DMS153 treated with DMSO at 0.1 percent for 48 hours (cell line): ENCODE data around the gene CD9.
"Not testable (repeated sequence)": the region's sequence is repeated elsewhere in the genome, so short reads cannot be mapped to it uniquely, and the experiment has no call there.

Experiments used
- DNase-seq: peaks from one replicate; lab custom pipeline; 2025; ENCODE audit not compliant: unreplicated experiment; lab: John Stamatoyannopoulos, UW

The CD9 gene

DNA sequence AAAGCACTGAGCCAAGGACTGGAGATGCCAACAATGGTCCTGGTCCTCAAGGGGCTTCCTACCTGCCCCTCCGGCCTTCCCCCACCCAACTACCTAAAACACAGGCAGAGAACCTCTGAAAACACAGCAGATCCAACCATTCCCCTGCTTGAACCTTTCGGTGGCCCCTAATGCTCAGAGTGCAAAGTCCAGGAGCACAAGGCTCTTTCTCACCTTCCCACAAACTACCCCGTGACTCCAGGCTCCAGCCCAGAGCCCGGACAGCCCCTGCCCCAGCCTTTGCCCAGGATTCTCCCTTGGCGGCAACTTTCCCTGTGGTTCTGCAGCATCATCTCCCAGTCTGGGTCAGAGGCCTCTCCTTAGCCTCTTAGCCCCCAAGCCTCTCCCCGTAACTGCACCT is 1.6 kb upstream of the CD9 start:
- no peak for DNase-seq

GRCh38 chr12:6198985-6199530 is 1.1 kb upstream of the CD9 start:
- no peak for DNase-seq

DNA sequence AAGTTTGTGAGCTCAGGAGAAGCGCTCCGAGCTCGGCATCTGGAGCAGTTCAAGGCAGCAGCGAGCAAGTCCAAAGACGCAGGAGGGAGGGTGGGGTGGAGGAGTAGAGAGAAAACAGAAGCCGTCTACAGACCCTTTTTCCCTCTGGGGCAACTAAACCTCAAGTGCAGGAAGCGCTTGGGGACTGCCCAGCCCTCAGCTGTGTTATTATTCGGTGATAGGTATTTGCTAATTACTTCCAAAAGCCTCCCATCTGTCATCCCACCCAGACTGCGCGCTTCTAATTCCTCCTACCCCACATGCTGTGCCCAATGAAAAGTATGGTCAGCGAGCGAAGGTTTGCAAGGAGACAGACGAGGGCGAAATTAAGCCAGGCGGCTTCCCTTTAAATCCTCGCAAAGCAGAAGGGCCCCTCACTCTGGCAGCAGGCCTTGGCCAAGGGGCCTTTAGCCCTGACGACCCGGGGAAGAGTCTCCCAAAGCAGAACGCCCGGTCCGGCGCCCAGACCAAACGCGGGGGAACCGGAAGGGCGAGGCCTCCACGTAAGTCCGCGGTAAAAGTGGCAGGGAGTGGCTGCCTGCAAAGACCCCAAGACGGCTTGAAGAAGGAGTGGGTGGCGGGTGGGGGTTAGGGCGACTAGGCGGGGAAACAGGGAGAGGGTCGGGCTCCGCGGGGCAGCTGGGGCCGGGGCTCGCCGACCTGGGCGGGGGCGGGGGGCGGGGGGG is 507 bp upstream of the CD9 start:
- no peak for DNase-seq

DNA sequence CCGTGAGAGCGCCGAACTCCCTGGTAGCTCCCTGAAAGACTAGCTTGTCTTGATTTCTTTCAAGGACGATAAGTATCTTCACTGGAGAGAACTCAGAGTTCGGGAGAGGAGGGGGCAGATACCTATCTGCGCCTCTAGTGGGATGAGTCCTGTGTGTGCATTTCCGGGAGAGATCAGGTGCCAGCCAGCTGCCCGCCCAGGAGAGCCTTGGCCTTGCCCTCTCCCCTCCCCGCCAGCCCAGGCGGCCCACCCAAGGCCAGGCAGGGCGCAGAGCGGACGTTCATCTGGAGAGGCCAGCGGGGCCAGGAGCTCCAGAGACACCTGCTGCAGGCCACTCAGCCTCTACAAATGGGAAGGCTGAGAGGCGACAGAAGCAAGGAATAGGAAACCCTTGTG is 1.0 kb downstream of the CD9 start:
- DNase-seq: peak; percentile 22

DNA sequence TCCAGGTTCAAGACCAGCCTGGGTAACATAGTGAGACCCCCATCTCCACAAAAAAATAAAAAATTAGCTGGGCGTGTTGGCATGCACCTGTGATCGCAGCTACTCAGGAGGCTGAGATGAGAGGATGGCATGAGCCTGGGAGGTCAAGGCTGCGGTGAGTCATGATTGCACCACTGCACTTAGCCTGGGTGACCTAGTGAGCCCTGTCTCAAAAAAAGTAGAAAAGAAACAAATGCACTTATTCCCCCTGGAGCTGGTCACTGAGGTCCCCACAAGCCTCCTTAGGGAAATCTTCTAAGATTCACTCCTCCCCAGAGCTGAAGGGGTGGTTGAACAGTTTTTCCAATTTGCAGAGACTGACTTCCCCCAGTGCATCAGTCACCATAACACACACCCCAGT is 1.6 kb downstream of the CD9 start:
- no peak for DNase-seq

DNA sequence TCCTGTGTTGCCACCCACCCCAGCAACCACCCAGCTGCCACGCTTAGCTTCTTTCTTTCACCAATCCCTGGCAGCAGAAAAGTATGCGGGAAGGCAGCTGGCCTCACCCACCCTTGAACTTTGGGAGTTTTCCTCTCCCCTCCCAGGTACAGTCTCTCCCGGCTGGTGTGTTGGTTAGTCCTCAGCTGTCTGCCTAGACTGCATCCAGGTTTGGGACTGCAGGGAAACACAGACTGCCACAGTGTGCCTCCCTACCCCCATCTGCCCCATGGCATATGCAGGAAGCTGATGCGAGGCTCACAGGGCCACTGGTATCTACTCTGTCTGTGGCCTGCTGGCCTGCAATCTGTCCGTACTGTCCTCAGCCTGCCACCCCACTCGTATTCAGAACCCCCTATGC is 2.1 kb downstream of the CD9 start:
- DNase-seq: no peak

GRCh38 chr12:6202846-6203245 is 2.6 kb downstream of the CD9 start:
- no peak for DNase-seq

GRCh38 chr12:6203601-6204000 is 3.4 kb downstream of the CD9 start:
- no peak for DNase-seq

DNA sequence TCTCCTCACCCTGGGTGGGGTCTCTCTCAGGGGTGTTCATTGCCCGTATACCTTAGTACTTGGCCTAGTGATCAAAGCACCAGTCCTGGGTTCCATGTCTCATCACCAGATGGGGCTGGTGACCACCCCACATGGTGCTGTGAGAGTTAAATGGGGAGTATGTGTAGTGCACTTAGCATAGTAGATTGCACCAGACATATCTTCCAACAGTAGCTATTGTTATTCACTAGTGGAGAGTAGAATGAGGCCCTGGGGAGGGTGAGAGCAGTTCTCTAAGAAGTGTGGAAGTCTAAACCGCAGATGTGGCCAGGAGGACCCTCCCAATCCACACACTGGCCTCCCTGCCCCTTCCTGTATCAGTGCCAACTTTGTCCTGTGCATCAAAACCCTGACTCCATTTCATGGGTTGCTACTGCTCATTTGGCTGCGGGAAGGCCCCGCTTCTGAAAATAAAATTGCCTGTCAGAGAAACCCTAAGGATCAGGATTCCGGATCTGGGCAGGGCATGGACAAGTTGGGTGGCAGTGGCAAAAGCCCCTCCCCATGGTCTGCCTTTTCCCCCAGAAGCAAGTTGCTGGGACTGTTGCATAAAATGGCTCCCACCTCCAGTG is 4.4 kb downstream of the CD9 start:
- no peak for DNase-seq

GRCh38 chr12:6205144-6205539 is 4.9 kb downstream of the CD9 start:
- DNase-seq: no peak

DNA sequence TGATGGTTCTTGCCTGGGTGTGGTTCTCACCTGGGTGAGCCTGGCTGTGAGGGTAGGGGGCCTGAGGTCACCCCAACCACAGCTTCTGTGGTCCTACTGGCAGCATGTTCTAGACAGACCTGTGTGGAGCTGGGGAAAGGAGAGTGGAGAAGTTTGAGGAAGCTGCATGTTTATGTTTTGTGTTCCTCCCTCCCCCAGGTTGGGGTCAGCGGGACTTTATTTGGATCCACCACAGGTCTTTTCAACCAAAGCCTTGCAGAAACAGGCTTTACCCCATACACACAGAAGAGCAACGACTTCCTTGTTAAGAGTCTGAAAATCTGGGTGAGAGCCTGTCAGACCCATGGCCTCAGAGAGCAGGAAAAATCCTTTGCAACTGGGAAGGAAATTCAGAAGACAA is 5.6 kb downstream of the CD9 start:
- DNase-seq: no peak

DNA sequence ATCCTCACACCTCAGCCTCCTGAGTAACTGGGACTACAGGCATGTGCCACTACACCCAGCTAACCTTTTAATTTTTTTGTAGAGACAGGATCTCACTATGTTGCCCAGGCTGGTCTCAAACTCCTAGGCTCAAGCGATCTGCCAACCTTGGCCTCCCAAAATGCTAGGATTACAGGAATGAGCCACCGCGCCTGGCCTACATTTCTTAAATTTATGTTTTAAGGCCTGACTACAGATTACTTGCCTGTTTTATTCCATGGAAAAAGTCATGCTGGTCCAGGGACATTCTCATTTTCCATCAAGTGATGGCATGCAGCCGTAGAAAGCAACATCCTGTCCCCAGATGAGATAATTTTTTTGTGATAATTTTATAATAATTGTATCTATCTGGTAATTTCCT is 6.1 kb downstream of the CD9 start:
- no peak for DNase-seq

DNA sequence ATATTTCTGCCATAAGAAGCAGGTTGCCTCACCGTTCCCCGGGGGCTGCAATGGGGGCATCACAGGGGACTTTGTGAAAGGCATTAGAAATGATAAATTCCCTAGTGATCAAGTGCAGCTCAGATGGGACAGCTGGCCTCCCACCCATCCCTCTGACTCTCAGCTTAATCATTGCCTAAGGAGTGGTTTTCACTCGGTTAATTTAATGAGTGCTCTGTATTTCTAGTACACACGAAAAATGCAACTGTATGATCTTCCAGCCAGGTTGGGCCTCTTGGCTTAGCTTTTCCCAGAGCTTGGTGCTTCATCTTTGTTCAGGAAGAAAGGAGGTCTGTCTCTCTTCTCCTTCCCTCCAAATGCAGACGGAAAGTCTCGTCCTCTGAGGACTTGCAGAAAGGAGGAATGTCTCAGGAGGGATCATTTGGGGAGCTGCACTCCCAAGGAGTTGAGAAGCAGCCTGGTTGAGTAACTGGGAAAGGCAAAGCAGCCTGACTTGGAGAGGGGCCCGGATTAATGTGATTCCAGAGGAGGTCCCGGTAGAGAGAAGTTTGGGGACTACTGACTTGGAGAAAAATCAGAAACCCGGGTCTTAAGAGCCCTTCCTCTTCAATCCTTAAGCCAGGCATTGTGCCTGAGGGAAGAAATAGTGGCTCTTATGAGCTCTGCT is 7.2 kb downstream of the CD9 start:
- no peak for DNase-seq

- no peak for DNase-seq
Observed at GRCh38 chr12:6208130-6208529, 7.9 kb downstream of the CD9 start.

DNA sequence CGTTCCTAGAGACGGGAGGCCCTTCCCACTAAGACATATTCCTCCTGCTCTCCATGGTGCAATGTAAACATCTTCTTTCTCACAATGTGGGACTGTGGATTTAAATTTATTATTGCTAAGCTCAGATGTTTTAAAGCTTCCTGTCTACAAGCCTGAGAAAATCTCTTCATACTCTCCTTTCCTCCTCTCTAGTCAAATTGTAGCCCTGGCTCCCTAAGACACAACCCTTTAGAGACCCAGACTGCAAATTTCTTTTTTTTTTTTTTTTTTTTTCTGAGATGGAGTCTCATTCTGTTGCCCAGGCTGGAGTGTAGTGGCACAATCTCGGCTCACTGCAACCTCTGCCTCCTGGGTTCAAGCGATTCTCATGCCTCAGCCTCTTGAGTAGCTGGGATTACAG is 9.2 kb downstream of the CD9 start:
- not testable (repeated sequence) for DNase-seq

GRCh38 chr12:6211421-6211869 is 11.2 kb downstream of the CD9 start:
- DNase-seq: no peak

- DNase-seq: no peak
Observed at GRCh38 chr12:6212086-6212485, 11.9 kb downstream of the CD9 start.

GRCh38 chr12:6213969-6214368 is 13.8 kb downstream of the CD9 start:
- no peak for DNase-seq

DNA sequence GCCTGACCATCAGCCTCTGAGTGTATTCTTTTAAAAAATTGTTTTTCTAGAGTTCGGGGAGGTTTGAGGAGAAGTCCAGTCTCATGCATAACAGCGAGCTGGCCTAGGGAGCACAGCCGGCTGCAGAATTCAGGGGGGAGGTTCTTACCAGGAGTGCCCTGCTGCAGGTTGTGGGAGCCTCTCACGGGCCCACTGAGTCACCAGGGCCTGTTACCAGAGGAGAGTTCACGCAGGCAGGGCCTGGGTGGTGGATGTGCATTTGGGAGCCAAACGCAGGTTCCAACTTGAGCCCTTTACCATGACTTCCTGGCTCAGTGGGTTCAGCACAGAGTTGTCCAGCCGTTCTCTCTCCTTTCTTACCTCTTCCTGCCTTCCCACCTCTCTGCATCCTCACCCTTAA is 14.4 kb downstream of the CD9 start:
- DNase-seq: no peak

DNA sequence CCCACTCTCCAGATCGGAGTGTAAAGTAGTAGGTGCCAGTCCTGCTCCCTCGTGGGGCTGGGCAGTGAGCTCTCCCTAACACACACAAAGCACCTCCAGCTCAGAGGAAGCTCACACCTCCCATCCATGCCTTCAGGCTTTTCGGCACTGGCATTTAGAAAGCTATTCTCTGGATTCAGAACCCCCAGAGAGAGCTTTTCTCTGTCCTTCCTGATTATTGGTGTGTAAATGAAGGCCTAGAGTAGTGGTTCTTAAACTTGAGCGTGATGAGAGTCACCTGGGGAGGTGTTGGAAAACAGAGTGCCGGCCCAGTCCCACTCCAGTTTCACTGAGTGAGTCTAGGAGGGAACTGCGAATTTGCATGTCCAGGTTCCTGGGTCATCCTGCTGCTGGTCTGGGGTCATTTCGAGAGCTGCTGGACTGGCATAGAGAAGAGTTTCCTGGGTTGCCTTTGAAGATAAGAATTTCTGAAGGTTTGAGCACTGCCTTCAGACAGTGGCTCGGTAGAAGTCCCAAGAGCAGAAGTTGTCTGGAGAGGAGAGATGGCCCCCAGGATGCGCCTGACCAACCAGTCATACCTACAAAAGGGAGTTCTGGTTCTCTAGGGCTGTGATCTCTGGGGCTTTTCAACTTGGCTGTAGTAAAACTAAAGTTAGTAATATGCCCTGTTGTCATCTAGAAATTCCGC is 15.1 kb downstream of the CD9 start:
- no peak for DNase-seq

- DNase-seq: no peak
Observed at GRCh38 chr12:6215932-6216494, 15.8 kb downstream of the CD9 start.
